GM21825 (cell line): ENCODE data around the gene DUSP8.

ENCODE experiments used
- ATAC-seq: cut with Tn5 transposase; IDR thresholded peaks from one replicate; pipeline ENCODE4 v1.9.1; 2021; ENCODE audit warnings: mild to moderate bottlenecking, moderate library complexity; ENCODE audit not compliant: unreplicated experiment

The DUSP8 gene

GRCh38 chr11:1504581-1505290 is 67.3 kb downstream of the DUSP8 start:
- no peak for ATAC-seq

GRCh38 chr11:1504138-1504537 is 67.9 kb downstream of the DUSP8 start:
- ATAC-seq, result no peak
